Measurements from ENCODE around the gene MAP7D1.

MAP7D1 gene

GRCh38 chr1:36174713-36175112 is 18.8 kb downstream of the MAP7D1 start:
- no peak for TF ChIP-seq CTCF (conservative IDR thresholded peaks at IDR 0.05)
- no peak overlapping the region for H3K27ac ChIP-seq

GRCh38 chr1:36175137-36176095 is 19.5 kb downstream of the MAP7D1 start:
- no peak for TF ChIP-seq CTCF (conservative IDR thresholded peaks at IDR 0.05)
- H3K27ac ChIP-seq = no peak overlapping the region

- no peak overlapping the region for H3K27ac ChIP-seq
- TF ChIP-seq CTCF (conservative IDR thresholded peaks at IDR 0.05) = no peak
Observed at GRCh38 chr1:36176106-36176949, 20.4 kb downstream of the MAP7D1 start.

GRCh38 chr1:36177589-36178431 is 21.9 kb downstream of the MAP7D1 start:
- H3K27ac ChIP-seq = no peak overlapping the region
- TF ChIP-seq CTCF (conservative IDR thresholded peaks at IDR 0.05) = no peak

GRCh38 chr1:36178471-36179219 is 22.7 kb downstream of the MAP7D1 start:
- no peak overlapping the region for H3K27ac ChIP-seq
- TF ChIP-seq CTCF (conservative IDR thresholded peaks at IDR 0.05) = no peak

- no peak for TF ChIP-seq CTCF (conservative IDR thresholded peaks at IDR 0.05)
- no peak overlapping the region for H3K27ac ChIP-seq
Observed at GRCh38 chr1:36179220-36179600, 23.2 kb downstream of the MAP7D1 start.
